Activated CD4-positive, alpha-beta T cell treated with anti-CD3 and anti-CD28 coated beads for 36 hours (primary cell): ENCODE measurements around the gene TENM3. TPM values are rescaled to one million over a fixed set of nuclear protein-coding genes. Genes with fewer than 3 reads are reported as not detected.

Experiments
- ATAC-seq: fragments of 200-7000 bp; cut with Tn5 transposase; one replicate; pipeline ENCODE4 v1.10.0; 2021; ENCODE audit warnings: mild to moderate bottlenecking, moderate library complexity
- CTCF ChIA-PET: fragments of 350-600 bp; sonication (Branson Sonifier 250); formaldehyde crosslinking; loops from one replicate; lab custom pipeline; 2021; ENCODE audit warnings: antibody characterized with exemption; lab: Charles Lee
- POLR2A ChIA-PET: fragments of 350-600 bp; sonication (Branson Sonifier 250); formaldehyde crosslinking; loops from one replicate; lab custom pipeline; 2021; ENCODE audit warnings: antibody characterized with exemption, inconsistent platforms; lab: Charles Lee
- DNase-seq: peaks from one replicate; pipeline ENCODE4 v3.0.0-alpha.2; 2020
- H3K27ac Mint-ChIP-seq: one replicate; pipeline ENCODE4 v1.8.0; 2021; ENCODE audit warnings: mixed read lengths
- H3K27me3 Mint-ChIP-seq: one replicate; pipeline ENCODE4 v1.8.0; 2021; ENCODE audit warnings: mixed read lengths
- H3K36me3 Mint-ChIP-seq: one replicate; pipeline ENCODE4 v1.8.0; 2021; ENCODE audit warnings: low read depth, mixed read lengths
- H3K4me1 Mint-ChIP-seq: one replicate; pipeline ENCODE4 v1.8.0; 2021; ENCODE audit warnings: mixed read lengths
- H3K4me3 Mint-ChIP-seq: one replicate; pipeline ENCODE4 v1.8.0; 2021; ENCODE audit warnings: mild to moderate bottlenecking, moderate library complexity, mixed read lengths
- H3K9me3 Mint-ChIP-seq: one replicate; pipeline ENCODE4 v1.8.0; 2021; ENCODE audit warnings: low read depth, mixed read lengths
- intact Hi-C, 2 experiments: fragments of 100-400 bp; cut with DNase I in 1 of 2; cut with micrococcal nuclease in 1 of 2; formaldehyde crosslinking; loops; one replicate each; pipeline versions ENCODE4 v1.14.2 to v1.15.1; 2022 to 2024; cut with DNase I, micrococcal nuclease
- total RNA-seq, 2 experiments: library from RNA; stranded (reverse); gene quantifications; one replicate each; pipeline ENCODE4 v1.2.3, GENCODE V29; 2021

Gene TENM3
- total RNA-seq, 2 experiments from 2014 or later, result not detected

DNA sequence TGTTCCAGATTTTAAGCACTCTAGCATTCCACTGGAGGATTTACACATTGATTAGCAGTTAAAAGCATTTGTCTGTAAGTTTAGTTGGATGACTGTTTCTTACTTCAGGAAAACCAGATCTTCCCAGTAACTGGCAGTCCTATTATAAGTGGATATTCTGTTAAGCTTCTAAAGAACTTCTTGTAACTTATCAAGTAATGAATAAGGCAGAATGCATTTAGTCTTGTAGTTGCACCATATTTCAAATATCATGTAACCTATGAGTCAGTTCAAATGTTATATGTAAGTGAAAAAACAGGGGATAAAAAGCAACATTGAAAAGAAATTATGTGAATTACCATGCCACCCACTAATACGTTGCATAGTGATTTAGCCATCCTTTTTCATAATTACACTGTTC lies 30.2 kb upstream of the TENM3 start:
- DNase-seq (no peak), ATAC-seq (no peak)
- H3K4me3 Mint-ChIP-seq, result no peak overlapping the region
- H3K9me3 Mint-ChIP-seq, result no peaks in the 10 kb centered on the region
- intact Hi-C loops, result no loop called here
- ChIA-PET POLR2A (no interaction called here), CTCF (no interaction called here)
- no peak overlapping the region for H3K27ac Mint-ChIP-seq
- no peaks in the 10 kb centered on the region for H3K4me1 Mint-ChIP-seq
- no peaks in the 10 kb centered on the region for H3K27me3 Mint-ChIP-seq
- no peaks in the 10 kb centered on the region for H3K36me3 Mint-ChIP-seq

DNA sequence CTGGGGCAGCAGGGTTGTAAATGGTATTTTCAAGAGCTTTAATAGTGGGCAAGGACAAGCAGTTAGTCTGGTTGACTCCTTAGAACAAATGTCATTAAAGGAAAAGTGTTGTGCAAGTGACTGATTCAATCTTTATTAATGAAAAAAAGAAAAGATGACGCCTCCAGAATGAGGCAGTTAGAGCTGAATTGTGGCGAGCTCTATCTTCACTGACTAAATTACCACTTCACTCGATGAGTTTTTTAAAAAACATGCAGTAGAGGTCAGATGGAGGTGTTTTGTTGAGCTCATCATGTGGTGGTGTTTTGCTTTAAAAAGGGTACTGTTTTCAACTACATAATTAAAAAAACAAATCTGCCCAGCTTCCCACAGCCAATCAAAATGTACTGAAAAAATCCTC lies 28.1 kb upstream of the TENM3 start:
- no peak overlapping the region for H3K4me3 Mint-ChIP-seq
- no peaks in the 10 kb centered on the region for H3K9me3 Mint-ChIP-seq
- no peak for ATAC-seq
- no peaks in the 10 kb centered on the region for H3K4me1 Mint-ChIP-seq
- H3K27me3 Mint-ChIP-seq, result no peaks in the 10 kb centered on the region
- ChIA-PET POLR2A (no interaction called here), CTCF (no interaction called here)
- intact Hi-C loops, result no loop called here
- no peaks in the 10 kb centered on the region for H3K36me3 Mint-ChIP-seq
- no peak overlapping the region for H3K27ac Mint-ChIP-seq
- DNase-seq, result no peak

DNA sequence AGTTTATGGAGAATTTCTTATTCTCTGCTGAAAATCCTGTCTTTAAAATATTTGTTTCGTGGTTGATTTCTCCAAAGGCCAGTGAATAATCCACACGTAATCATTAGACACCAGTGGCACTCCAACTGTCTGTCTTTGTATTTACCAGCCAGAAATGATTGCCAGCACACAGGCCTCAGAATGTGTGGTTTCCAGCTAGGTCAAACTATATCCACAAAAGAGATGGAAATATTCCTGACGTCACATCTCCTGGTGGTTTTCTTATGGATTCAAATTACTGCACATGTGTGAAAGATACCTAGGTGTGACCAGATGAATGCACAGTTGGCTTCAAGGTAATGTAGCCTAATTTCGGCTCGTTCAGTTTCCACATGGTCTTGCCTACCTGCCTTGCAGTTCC lies 27.2 kb upstream of the TENM3 start:
- Mint-ChIP-seq H3K27ac (no peak overlapping the region), H3K9me3 (no peaks in the 10 kb centered on the region), H3K36me3 (no peaks in the 10 kb centered on the region), H3K4me1 (no peaks in the 10 kb centered on the region), H3K4me3 (no peak overlapping the region), H3K27me3 (no peaks in the 10 kb centered on the region)
- intact Hi-C loops, result no loop called here
- POLR2A ChIA-PET, result no interaction called here
- CTCF ChIA-PET, result no interaction called here
- no peak for DNase-seq
- no peak for ATAC-seq

DNA sequence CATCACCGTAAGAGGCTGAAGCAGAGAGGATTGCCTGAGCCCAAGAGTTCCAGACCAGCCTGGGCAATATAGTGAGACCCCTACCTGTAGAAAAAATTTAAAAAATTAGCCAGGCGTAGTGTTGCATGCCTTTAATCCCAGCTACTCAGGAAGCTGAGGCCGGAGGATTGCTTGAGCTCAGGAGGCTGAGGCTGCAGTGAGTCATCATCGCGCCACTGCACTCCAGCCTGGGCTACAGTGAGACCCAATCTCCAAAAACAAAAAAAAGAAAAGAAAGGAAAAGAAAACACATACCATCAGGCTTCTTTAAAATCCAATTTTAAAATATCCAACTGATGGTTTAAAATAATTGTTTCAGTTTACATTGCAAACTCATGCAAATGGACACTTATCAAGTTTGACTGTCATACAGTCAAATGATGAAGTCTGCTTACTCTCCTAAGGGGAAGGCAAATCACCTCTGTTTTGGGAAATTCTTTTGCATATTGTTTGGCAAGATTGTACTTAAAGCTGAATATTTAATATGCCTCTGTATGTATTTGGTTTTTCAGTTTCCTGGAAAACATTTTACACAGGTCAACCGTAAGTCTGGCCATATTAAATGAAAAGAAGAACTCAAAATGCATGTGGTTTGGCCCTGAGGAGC lies 23.7 kb upstream of the TENM3 start:
- Mint-ChIP-seq H3K4me1 (no peaks in the 10 kb centered on the region), H3K4me3 (no peak overlapping the region), H3K9me3 (no peaks in the 10 kb centered on the region), H3K36me3 (no peaks in the 10 kb centered on the region), H3K27ac (no peak overlapping the region), H3K27me3 (no peaks in the 10 kb centered on the region)
- CTCF ChIA-PET, result no interaction called here
- intact Hi-C loops, result no loop called here
- POLR2A ChIA-PET, result no interaction called here
- DNase-seq (no peak), ATAC-seq (no peak)

DNA sequence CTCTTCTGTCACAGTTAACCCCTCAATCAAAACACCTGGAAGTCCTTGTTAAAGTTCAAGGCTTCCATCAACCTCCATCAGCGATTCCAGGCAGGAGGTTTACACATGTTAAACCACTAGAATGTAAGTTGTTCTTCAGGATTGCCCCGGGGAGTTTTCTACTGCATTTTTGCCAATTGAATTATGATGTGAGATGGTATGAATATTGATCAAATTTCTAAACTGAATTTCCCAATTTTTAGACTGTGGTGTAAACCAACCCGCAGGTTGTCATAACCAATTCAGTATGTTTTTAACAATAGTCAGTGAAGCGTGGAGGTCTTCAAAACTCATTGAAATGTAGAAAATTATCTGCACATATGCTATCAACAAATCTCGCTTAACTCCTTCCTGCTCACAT lies 21.2 kb upstream of the TENM3 start:
- Mint-ChIP-seq H3K27ac (no peak overlapping the region), H3K36me3 (no peaks in the 10 kb centered on the region), H3K9me3 (no peaks in the 10 kb centered on the region), H3K4me1 (no peaks in the 10 kb centered on the region), H3K27me3 (no peaks in the 10 kb centered on the region), H3K4me3 (no peak overlapping the region)
- ChIA-PET CTCF (no interaction called here), POLR2A (no interaction called here)
- intact Hi-C loops, result no loop called here
- DNase-seq (no peak), ATAC-seq (no peak)

DNA sequence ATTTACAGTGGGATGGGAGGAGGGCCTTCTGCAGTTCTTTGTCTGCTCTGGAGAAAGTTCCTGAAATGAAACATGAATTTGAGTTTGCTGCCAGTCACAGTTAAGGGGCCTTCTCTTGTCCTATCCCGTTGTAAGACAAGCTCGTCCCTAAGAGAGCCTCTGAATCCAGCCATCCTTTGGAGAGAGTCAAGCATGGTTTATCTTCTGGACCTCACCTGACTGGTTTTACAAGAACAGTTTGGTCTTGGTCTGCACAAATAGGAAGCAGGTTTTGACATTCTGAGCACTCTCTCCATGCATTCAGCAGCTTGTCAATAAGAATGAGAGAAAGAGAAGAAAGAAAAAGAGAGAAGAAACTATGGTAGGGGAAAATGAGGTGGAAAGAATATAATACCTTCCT lies 20.4 kb upstream of the TENM3 start:
- Mint-ChIP-seq H3K36me3 (no peaks in the 10 kb centered on the region), H3K27ac (no peak overlapping the region), H3K4me3 (no peak overlapping the region), H3K4me1 (no peaks in the 10 kb centered on the region), H3K27me3 (no peaks in the 10 kb centered on the region), H3K9me3 (no peaks in the 10 kb centered on the region)
- DNase-seq (no peak), ATAC-seq (no peak)
- ChIA-PET POLR2A (interaction anchor here (0.6 kb wide), 1 partner anchor 73 kb away, joined by 3 read pairs; no protein-coding TSS in a partner anchor), CTCF (no interaction called here)
- intact Hi-C loops, result no loop called here

DNA sequence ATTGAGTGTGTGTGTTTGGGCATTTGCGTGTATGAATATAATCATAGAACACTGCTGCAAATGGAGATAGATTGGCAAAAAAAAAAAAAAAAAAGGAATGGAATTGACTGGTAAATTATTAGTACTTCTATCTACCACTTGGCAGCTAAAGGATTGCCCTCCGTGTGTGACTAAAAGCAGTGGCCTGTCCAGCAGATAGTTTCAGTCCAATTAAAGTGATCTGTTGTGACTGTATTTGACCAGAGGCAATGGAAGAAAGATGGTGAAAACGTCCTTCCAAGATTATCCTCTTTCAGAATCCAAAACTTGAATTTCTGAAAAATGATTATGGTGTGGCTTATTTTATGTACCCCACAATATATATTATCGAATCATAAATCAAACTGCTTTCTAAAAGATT lies 19.5 kb upstream of the TENM3 start:
- POLR2A ChIA-PET, result no interaction called here
- Mint-ChIP-seq H3K9me3 (no peaks in the 10 kb centered on the region), H3K27ac (no peak overlapping the region), H3K36me3 (no peaks in the 10 kb centered on the region), H3K4me3 (no peak overlapping the region), H3K27me3 (no peaks in the 10 kb centered on the region), H3K4me1 (no peaks in the 10 kb centered on the region)
- DNase-seq (no peak), ATAC-seq (no peak)
- CTCF ChIA-PET, result no interaction called here
- intact Hi-C loops, result no loop called here

DNA sequence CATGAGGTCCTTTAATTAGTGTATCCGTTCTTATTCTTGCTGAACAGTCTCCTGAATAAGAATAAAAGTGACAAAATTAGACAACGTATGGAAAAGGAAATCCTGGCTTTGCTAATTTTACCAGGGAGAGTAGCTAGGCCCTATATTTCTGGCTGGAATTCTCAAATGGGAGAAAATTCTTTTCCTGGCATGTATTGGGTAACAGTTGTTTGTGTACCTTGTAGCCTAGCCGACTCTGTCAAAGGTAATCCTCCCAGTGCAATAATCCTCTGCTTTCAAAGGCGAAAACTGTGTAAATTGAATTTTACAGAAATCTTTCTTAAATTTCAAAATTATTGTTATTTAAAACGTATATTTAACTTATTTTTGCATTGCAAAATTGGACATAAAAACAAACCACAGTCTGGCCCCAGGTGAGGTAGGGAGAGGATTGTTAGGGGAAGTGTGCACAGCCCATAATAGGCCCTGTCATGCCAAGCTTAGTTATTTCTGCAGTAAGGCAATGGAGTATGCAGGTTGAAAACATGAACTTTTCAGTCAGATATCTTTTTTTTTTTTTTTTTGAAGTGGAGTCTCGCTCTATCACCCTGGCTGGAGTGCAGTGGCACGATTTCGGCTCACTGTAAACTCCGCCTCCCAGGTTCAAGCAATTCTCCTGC lies 18.9 kb upstream of the TENM3 start:
- POLR2A ChIA-PET, result no interaction called here

DNA sequence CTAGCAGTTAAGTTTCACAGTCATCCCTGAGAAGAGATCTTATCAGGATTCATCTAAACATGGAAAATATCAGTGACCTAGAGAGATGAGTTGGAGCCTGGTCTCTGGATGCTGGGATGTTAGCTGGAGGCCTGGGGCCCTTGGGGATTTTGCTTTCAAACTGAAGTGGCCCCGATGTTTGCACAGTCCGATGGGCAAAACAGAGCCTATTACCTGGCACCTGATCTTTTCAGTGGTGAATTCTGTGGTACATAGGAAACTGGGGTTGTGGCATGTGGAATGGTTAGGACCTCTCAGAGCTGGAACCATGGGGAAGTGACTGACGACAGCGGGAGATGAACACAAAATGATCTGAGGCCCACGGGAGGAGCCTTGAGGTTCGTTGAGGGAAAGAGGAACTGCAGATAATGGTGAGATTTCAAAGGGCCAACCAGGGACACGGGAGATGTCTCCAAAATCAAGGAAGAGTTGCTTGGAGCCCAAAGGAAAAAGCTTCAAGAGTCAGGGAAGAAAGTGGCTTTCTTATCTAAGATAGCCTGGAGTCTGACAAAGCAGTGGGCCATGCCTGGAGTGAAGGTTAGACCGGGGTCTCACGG lies 17.8 kb upstream of the TENM3 start:
- ChIA-PET POLR2A (no interaction called here), CTCF (interaction anchor here (0.6 kb wide), 1 partner anchor 13 kb away, joined by 3 read pairs; no protein-coding TSS in a partner anchor)
- no peak for ATAC-seq
- Mint-ChIP-seq H3K36me3 (no peaks in the 10 kb centered on the region), H3K27me3 (no peaks in the 10 kb centered on the region), H3K4me1 (no peaks in the 10 kb centered on the region), H3K27ac (no peak overlapping the region), H3K4me3 (no peak overlapping the region), H3K9me3 (no peaks in the 10 kb centered on the region)
- intact Hi-C loops, result no loop called here
- no peak for DNase-seq

More for the DNA sequence above, 18.9 kb upstream of the TENM3 start:
- H3K9me3 Mint-ChIP-seq, result no peaks in the 10 kb centered on the region
- H3K4me3 Mint-ChIP-seq, result no peak overlapping the region
- intact Hi-C loops, result no loop called here
- H3K36me3 Mint-ChIP-seq, result no peaks in the 10 kb centered on the region
- CTCF ChIA-PET, result no interaction called here
- H3K27ac Mint-ChIP-seq, result no peak overlapping the region
- ATAC-seq, result no peak
- H3K27me3 Mint-ChIP-seq, result no peaks in the 10 kb centered on the region
- no peaks in the 10 kb centered on the region for H3K4me1 Mint-ChIP-seq
- no peak for DNase-seq

DNA sequence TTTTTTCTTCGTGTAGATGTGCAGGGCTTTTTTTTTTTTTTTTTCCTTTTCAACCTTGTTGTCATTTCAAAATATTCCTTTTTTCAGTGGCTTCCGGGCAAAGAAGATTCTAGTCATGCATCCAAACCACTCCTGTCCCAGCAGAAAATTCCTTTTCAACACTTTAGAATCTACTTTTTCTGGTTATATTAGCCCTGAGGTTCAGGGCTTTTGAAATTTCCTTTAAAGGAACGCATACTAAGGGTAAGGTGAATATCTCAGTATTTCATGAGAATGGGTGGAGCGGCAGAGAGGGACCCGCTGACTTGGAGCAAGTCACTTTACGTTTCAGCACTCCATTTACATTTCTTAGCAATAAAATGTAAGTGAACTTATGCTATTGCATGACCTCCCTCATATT lies 15.6 kb upstream of the TENM3 start:
- DNase-seq, result no peak
- ChIA-PET CTCF (no interaction called here), POLR2A (no interaction called here)
- intact Hi-C loops, result no loop called here
- no peaks in the 10 kb centered on the region for H3K27me3 Mint-ChIP-seq
- H3K4me1 Mint-ChIP-seq, result no peaks in the 10 kb centered on the region
- ATAC-seq, result no peak
- H3K9me3 Mint-ChIP-seq, result no peaks in the 10 kb centered on the region
- no peak overlapping the region for H3K27ac Mint-ChIP-seq
- H3K36me3 Mint-ChIP-seq, result no peaks in the 10 kb centered on the region
- H3K4me3 Mint-ChIP-seq, result no peak overlapping the region

DNA sequence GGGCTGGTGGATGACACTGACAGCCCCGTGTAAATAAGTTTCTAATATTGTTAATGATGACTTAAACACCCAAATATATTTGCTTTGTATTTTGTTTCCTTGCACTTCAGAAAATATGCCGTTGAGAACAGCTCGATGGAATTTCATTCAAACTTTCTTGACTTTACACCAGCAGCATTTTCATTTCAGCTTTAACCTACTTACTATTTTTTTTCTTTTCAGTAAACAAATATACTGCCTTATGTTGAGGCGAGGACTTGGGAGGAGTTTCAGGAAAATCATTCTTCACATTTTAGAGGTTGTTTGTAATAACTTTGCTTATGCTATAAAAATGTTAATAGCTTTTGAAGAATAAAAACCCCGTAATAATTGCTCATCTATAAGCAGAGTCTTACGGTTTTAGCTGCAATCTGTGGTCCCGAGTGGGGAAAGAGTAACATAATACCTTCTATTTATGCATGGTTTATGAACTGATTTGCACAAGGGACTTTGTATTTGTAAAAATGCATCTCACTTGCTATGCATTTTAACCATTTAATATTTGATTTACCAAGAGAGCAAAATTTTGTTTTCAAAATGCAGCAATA lies 14.1 kb upstream of the TENM3 start:
- Mint-ChIP-seq H3K4me1 (no peaks in the 10 kb centered on the region), H3K27ac (no peak overlapping the region), H3K9me3 (no peaks in the 10 kb centered on the region), H3K4me3 (no peak overlapping the region), H3K36me3 (no peaks in the 10 kb centered on the region), H3K27me3 (no peaks in the 10 kb centered on the region)
- ATAC-seq (no peak), DNase-seq (no peak)
- intact Hi-C loops, result no loop called here
- CTCF ChIA-PET, result interaction anchor here (0.6 kb wide), 1 partner anchor 839 kb away, joined by 4 read pairs; no protein-coding TSS in a partner anchor
- POLR2A ChIA-PET, result no interaction called here

DNA sequence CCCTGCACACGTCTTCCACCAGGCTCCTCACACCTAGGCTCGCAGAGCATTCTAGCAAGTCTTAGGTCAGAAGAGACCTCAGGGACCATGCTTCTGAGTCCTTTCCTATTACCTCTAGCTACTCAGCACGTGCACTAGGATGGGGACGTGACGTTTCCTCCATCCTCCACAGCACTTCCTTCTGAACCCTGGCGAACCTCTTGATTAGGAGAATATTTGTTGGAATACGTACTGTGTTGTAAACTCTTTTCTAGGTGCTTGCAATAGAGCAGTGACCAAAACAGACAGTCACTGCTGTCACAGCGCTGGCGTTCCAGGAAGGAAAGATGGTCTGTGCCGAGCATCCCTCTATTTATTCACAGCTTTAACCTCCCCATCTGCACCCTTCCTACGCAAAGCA lies 12.9 kb upstream of the TENM3 start:
- Mint-ChIP-seq H3K4me1 (no peaks in the 10 kb centered on the region), H3K27ac (no peak overlapping the region), H3K4me3 (no peak overlapping the region), H3K36me3 (no peaks in the 10 kb centered on the region), H3K9me3 (no peaks in the 10 kb centered on the region), H3K27me3 (no peaks in the 10 kb centered on the region)
- ATAC-seq (no peak), DNase-seq (no peak)
- CTCF ChIA-PET, result interaction anchor here (0.7 kb wide), 1 partner anchor 19 kb away, joined by 3 read pairs; no protein-coding TSS in a partner anchor
- intact Hi-C loops, result no loop called here
- POLR2A ChIA-PET, result no interaction called here
